HepG2 (cell line): ENCODE data around the gene ATG16L2. TPM values are rescaled to one million over a fixed set of nuclear protein-coding genes. Genes with fewer than 3 reads are reported as not detected.
A peak's percentile ranks its signal among the peaks of the same experiment; 100 is the strongest.

ENCODE experiments used
- IKZF4 ChIP-seq: sonication (generic); formaldehyde crosslinking; IDR thresholded peaks from 2 replicates; pipeline ENCODE4 v1.5.1; 2020; ENCODE audit warnings: borderline replicate concordance, mild to moderate bottlenecking, low read depth, missing genetic modification reagents; ENCODE audit errors: not compliant biosample characterization
- KLF11 ChIP-seq: IDR thresholded peaks from 2 replicates; pipeline ENCODE4 v1.6.1; 2016; ENCODE audit warnings: missing compliant biosample characterization
- KLF6 ChIP-seq: IDR thresholded peaks from 2 replicates; pipeline ENCODE4 v1.8.0; 2016; ENCODE audit warnings: missing biosample characterization, missing genetic modification reagents
- MTF1 ChIP-seq: sonication (generic); formaldehyde crosslinking; IDR thresholded peaks from 2 replicates; pipeline ENCODE4 v1.5.0; 2020; ENCODE audit warnings: missing genetic modification reagents
- PHB2 ChIP-seq: fragments of 450-650 bp; IDR thresholded peaks from 2 replicates; pipeline ENCODE4 v1.6.1; 2018; ENCODE audit not compliant: partially characterized antibody
- RAD21 ChIP-seq: fragments of 450-650 bp; formaldehyde crosslinking; IDR thresholded peaks from 2 replicates; pipeline ENCODE4 v1.5.0; 2020; ENCODE audit warnings: mild to moderate bottlenecking
- RFXAP ChIP-seq: sonication (generic); formaldehyde crosslinking; IDR thresholded peaks from 2 replicates; pipeline ENCODE4 v1.4.0; 2020; ENCODE audit warnings: missing genetic modification reagents, borderline replicate concordance
- SIX4 ChIP-seq: sonication (generic); formaldehyde crosslinking; IDR thresholded peaks from 2 replicates; pipeline ENCODE4 v1.4.0; 2020; ENCODE audit warnings: missing genetic modification reagents
- SOX5 ChIP-seq: IDR thresholded peaks from 2 replicates; pipeline ENCODE4 v1.6.1; 2016; ENCODE audit warnings: borderline replicate concordance
- SP140L ChIP-seq: sonication (generic); formaldehyde crosslinking; IDR thresholded peaks from 2 replicates; pipeline ENCODE4 v1.4.0; 2020; ENCODE audit warnings: missing genetic modification reagents, borderline replicate concordance
- TBL1XR1 ChIP-seq: fragments of 150-350 bp; IDR thresholded peaks from 2 replicates; pipeline ENCODE4 v1.6.1; 2014; ENCODE audit warnings: borderline replicate concordance, low read length; ENCODE audit not compliant: partially characterized antibody
- TBX3 ChIP-seq: fragments of 450-650 bp; IDR thresholded peaks from 2 replicates; pipeline ENCODE4 v1.6.1; 2017; ENCODE audit warnings: antibody characterized with exemption, mild to moderate bottlenecking, inconsistent platforms, borderline replicate concordance
- ZC3H4 ChIP-seq: sonication (generic); formaldehyde crosslinking; IDR thresholded peaks from 2 replicates; pipeline ENCODE4 v1.4.0; 2020; ENCODE audit warnings: missing genetic modification reagents, borderline replicate concordance
- ZNF619 ChIP-seq: sonication (generic); formaldehyde crosslinking; IDR thresholded peaks from 2 replicates; pipeline ENCODE4 v1.4.0; 2020; ENCODE audit warnings: mild to moderate bottlenecking, missing genetic modification reagents
- polyA plus RNA-seq, 8 experiments: library from polyadenylated mRNA; depleted of rRNA in 3 of 8; stranded (reverse) in 7 of 8; unstranded in 1 of 8; fragments of >200 nt; fragmentation: Illumina TruSeq in 4 of 8; extraction: Trizol in 4 of 8; gene quantifications; 2 replicates each; pipeline versions ENCODE4 v1.2.1 to v1.2.3, GENCODE V29; 2011 to 2016; ENCODE audit warnings: low read depth in 4 of 8, missing spikeins in 1 of 8, mixed read lengths in 1 of 8; ENCODE audit not compliant: insufficient read depth in 1 of 8
- total RNA-seq, 5 experiments: library from RNA; depleted of rRNA; stranded (reverse); fragments of >200 nt; fragmentation: Illumina TruSeq; extraction: Trizol; gene quantifications; 2 replicates each; pipeline ENCODE4 v1.2.3, GENCODE V29; 2016; ENCODE audit warnings: low read depth in 1 of 5
- TF ChIP-seq, protein P1 (sequence below): sonication (generic); formaldehyde crosslinking; IDR thresholded peaks from 2 replicates; pipeline ENCODE4 v1.4.0; 2020; ENCODE audit warnings: missing genetic modification reagents
- TF ChIP-seq, protein P2 (sequence below): sonication (generic); formaldehyde crosslinking; IDR thresholded peaks from 2 replicates; pipeline ENCODE4 v1.4.0; 2020; ENCODE audit warnings: low read depth, mild to moderate bottlenecking, missing genetic modification reagents
- TF ChIP-seq, protein P3 (sequence below): sonication (generic); formaldehyde crosslinking; IDR thresholded peaks from 2 replicates; pipeline ENCODE4 v1.5.0; 2020; ENCODE audit warnings: missing genetic modification reagents, mild to moderate bottlenecking, borderline replicate concordance
- TF ChIP-seq, protein P4 (sequence below): IDR thresholded peaks from 2 replicates; pipeline ENCODE4 v1.6.1; 2016; ENCODE audit warnings: missing biosample characterization, missing genetic modification reagents, low read depth
- TF ChIP-seq, protein P5 (sequence below), 2 experiments: sonication (generic) in 1 of 2; formaldehyde crosslinking in 1 of 2; IDR thresholded peaks; 2 replicates each; pipeline versions ENCODE4 v1.4.0 to v1.6.1; 2016 to 2020; ENCODE audit warnings: borderline replicate concordance in 1 of 2, low read depth in 1 of 2, mild to moderate bottlenecking in 1 of 2, missing genetic modification reagents in 1 of 2

ATG16L2 gene
- total and polyA plus RNA-seq, 2 of the 13 experiments (the other 11 are each of a cell fraction or from before 2014, with no cell fraction given) = 6.2 to 14.8 TPM

DNA sequence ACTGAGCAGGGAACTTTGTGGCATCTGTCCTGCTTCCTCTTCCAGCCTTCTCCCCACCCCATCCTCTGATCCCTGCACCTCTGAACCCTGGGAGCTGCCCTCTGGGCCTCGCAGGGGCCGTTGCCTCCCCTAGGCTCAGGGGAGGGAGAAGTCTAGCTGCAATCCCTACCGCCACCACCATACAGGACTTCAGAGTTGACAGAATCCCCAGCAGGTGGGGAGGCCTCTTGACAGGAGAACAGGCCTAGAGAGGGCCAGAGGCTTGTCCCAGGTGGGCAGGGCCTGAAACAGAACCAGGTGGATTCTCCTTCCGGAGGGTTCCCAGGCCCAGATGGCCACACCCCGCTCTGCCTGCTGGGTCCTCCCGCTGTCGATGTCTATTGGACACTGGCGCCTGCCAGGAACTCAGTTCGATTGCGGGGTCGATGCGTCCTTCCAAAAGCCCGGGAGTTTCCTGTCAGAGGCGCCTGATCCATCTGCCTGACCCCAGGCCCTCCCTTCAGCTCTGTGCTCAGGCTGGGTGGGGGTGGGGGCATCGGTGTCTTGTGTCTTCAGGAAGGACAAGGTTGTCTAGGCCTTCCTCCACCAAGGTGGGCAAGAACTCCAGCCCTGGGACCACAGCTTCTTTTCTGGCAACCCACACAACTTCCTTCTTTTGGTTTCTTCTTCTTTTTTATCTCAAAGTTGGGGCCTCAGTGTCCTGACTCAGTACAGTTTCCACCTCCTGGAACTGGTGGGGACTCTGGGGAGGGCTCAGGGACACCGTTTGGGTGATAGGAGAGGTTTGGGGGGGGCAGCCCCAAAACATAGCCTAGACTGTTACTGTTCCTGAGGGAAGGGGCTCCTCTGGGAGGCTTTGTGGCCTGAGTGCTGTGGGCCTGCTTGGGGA is 26.8 kb upstream of the ATG16L2 start (continued):
- TF ChIP-seq, protein P1, sequence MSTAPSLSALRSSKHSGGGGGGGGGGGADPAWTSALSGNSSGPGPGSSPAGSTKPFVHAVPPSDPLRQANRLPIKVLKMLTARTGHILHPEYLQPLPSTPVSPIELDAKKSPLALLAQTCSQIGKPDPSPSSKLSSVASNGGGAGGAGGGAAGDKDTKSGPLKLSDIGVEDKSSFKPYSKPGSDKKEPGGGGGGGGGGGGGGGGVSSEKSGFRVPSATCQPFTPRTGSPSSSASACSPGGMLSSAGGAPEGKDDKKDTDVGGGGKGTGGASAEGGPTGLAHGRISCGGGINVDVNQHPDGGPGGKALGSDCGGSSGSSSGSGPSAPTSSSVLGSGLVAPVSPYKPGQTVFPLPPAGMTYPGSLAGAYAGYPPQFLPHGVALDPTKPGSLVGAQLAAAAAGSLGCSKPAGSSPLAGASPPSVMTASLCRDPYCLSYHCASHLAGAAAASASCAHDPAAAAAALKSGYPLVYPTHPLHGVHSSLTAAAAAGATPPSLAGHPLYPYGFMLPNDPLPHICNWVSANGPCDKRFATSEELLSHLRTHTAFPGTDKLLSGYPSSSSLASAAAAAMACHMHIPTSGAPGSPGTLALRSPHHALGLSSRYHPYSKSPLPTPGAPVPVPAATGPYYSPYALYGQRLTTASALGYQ (CRISPR knock-in tag) = no peak
- TF ChIP-seq KLF11 (CRISPR knock-in tag) = peak; percentile 79; the same call in 1 of the 2 replicates
- no peak for TF ChIP-seq PHB2
- no peak for TF ChIP-seq MTF1 (CRISPR knock-in tag)
- TF ChIP-seq ZC3H4 (CRISPR knock-in tag) = no peak
- 0 out of 2 replicates have a peak, but pooled peaks have one; percentile 15 for TF ChIP-seq SOX5
- no peak for TF ChIP-seq ZNF619 (CRISPR knock-in tag)
- no peak; the same call in 1 of the 2 replicates for TF ChIP-seq SIX4 (CRISPR knock-in tag)
- no peak for TF ChIP-seq SP140L (CRISPR knock-in tag)
- TF ChIP-seq RFXAP (CRISPR knock-in tag) = no peak; the same call in 1 of the 2 replicates
- no peak for TF ChIP-seq KLF6 (CRISPR knock-in tag)
- TF ChIP-seq TBX3 = peak; percentile 8; the same call in 1 of the 2 replicates
- peak; percentile 76 for TF ChIP-seq RAD21 (CRISPR knock-in tag)
- TF ChIP-seq, protein P2, sequence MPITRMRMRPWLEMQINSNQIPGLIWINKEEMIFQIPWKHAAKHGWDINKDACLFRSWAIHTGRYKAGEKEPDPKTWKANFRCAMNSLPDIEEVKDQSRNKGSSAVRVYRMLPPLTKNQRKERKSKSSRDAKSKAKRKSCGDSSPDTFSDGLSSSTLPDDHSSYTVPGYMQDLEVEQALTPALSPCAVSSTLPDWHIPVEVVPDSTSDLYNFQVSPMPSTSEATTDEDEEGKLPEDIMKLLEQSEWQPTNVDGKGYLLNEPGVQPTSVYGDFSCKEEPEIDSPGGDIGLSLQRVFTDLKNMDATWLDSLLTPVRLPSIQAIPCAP (CRISPR knock-in tag) = 0 out of 2 replicates have a peak, but pooled peaks have one; percentile 34
- TF ChIP-seq, protein P3, sequence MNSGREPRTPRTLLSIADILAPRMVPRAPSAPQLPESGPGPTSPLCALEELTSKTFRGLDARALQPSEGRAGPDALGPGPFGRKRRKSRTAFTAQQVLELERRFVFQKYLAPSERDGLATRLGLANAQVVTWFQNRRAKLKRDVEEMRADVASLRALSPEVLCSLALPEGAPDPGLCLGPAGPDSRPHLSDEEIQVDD (CRISPR knock-in tag) = no peak
- TF ChIP-seq IKZF4 = no peak
- TF ChIP-seq, protein P4, sequence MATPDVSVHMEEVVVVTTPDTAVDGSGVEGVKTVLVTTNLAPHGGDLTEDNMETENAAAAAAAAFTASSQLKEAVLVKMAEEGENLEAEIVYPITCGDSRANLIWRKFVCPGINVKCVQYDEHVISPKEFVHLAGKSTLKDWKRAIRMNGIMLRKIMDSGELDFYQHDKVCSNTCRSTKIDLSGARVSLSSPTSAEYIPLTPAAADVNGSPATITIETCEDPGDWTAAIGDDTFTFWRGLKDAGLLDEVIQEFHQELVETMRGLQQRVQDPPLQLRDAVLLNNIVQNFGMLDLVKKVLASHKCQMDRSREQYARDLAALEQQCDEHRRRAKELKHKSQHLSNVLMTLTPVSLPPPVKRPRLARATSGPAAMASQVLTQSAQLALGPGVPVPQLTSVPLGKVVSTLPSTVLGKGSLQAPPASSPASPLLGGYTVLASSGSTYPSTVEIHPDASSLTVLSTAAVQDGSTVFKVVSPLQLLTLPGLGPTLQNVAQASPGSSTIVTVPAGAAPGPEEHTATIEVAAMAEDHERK (CRISPR knock-in tag) = no peak
- TF ChIP-seq TBL1XR1 = no peak
- TF ChIP-seq, protein P5, sequence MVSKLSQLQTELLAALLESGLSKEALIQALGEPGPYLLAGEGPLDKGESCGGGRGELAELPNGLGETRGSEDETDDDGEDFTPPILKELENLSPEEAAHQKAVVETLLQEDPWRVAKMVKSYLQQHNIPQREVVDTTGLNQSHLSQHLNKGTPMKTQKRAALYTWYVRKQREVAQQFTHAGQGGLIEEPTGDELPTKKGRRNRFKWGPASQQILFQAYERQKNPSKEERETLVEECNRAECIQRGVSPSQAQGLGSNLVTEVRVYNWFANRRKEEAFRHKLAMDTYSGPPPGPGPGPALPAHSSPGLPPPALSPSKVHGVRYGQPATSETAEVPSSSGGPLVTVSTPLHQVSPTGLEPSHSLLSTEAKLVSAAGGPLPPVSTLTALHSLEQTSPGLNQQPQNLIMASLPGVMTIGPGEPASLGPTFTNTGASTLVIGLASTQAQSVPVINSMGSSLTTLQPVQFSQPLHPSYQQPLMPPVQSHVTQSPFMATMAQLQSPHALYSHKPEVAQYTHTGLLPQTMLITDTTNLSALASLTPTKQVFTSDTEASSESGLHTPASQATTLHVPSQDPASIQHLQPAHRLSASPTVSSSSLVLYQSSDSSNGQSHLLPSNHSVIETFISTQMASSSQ (IDR thresholded peaks at IDR 0.05; ENCODE audit: low read depth) = no peak
- TF ChIP-seq, protein P5 (CRISPR knock-in tag; IDR thresholded peaks at IDR 0.05; ENCODE audit: borderline replicate concordance) = peak; percentile 63; the same call in 1 of the 2 replicates
